ENCODE data around the gene ZNF18. TPM values are rescaled to one million over a fixed set of nuclear protein-coding genes. Genes with fewer than 3 reads are reported as not detected.
A peak's percentile ranks its signal among the peaks of the same experiment; 100 is the strongest.

Gene ZNF18
- total and polyA plus RNA-seq, 2 of the 13 experiments (the other 11 are each of a cell fraction or from before 2014, with no cell fraction given) = 2.4 to 5.4 TPM

- peak; percentile 26; the same call in 1 of the 2 replicates for TF ChIP-seq ARID5B (CRISPR knock-in tag; IDR thresholded peaks at IDR 0.05)
Observed at GRCh38 chr17:12024327-12024726, 27.1 kb upstream of the ZNF18 start (continued).

- no TSS peak for BruUV-seq (replicated peaks)
- FAIRE-seq (no peak), DNase-seq (ENCODE audit: low spot score) (no peak), ATAC-seq (no peak)
- peak overlapping the region; percentile 18 to 84 (median 66); a peak in 4 of 6 replicates for H3K4me3 ChIP-seq (replicated peaks in 1 of 3; ENCODE audit: insufficient read depth in 1 of 3, low read depth in 2 of 3, low read length in 3 of 3)
- H3K27ac ChIP-seq (ENCODE audit: extremely low read length, insufficient read depth, low read length) = no peak overlapping the region
- peaks cover 0 to 12% of the 10 kb centered on the region in 2 experiments; a peak in 3 of 5 replicates for H3K27me3 ChIP-seq (ENCODE audit: control insufficient read depth in 1 of 2, insufficient read depth in 2 of 2, low read length in 2 of 2)
- WGBS (ENCODE audit: low lambda C conversion rate) = 93% methylated on average over 2 of the region's 2 CpGs
- H3K79me2 ChIP-seq (ENCODE audit: insufficient read depth, low read length) = peaks cover 60% of the 10 kb centered on the region
- in situ Hi-C loops (cut with HindIII; ENCODE audit: extremely low pct_ligation_motif_present, low pct_unique_long_range_greater_than_20kb) = no loop called here
- POLR2A ChIA-PET = interaction anchor here (4.1 kb wide), 1 partner anchor 25 kb away, joined by 112 read pairs; the partner anchor contains the start of gene ZNF18
- peaks cover 0 to 3% of the 10 kb centered on the region in 2 experiments; a peak in 1 of 5 replicates for H3K36me3 ChIP-seq (replicated peaks in 1 of 2; ENCODE audit: control insufficient read depth in 1 of 2, insufficient read depth in 2 of 2, low read length in 2 of 2)
- CTCF ChIA-PET (ENCODE audit: low intra/inter-chr PET ratio, low total read pairs) = no interaction called here
- H3K9me3 ChIP-seq (ENCODE audit: low read length) = no peaks in the 10 kb centered on the region
- no peak overlapping the region for H2AFZ ChIP-seq (ENCODE audit: low read length)
- TF ChIP-seq NFRKB (IDR thresholded peaks at IDR 0.05) (no peak), ZNF672 (CRISPR knock-in tag; IDR thresholded peaks at IDR 0.05) (no peak), ZBTB2 (CRISPR knock-in tag; IDR thresholded peaks at IDR 0.05; ENCODE audit: low read depth) (no peak), ZNF207 (IDR thresholded peaks at IDR 0.05; ENCODE audit: borderline replicate concordance) (no peak)
- H3K9ac ChIP-seq (ENCODE audit: insufficient read depth, low read depth, low read length) = peak overlapping the region; percentile 96
- H3K4me1 ChIP-seq (ENCODE audit: insufficient read depth, low read length) = peaks cover 55% of the 10 kb centered on the region
- peaks cover 32% of the 10 kb centered on the region for H4K20me1 ChIP-seq (ENCODE audit: insufficient read depth, low read length)
- peak overlapping the region; percentile 78 for H3K4me2 ChIP-seq (ENCODE audit: low read depth, low read length)
- intact Hi-C loops (cut with micrococcal nuclease; ENCODE audit: unreplicated experiment) = loop anchor here (10.0 kb wide), 1 partner anchor 62 kb away; no protein-coding TSS in a partner anchor
Observed at GRCh38 chr17:12022310-12022709, 25.0 kb upstream of the ZNF18 start.

All from HepG2 (cell line).